Prostate gland (tissue), 2 donors: ENCODE measurements around the gene DCLRE1A.

Experiments
- POLR2A ChIP-seq: fragments of 450-650 bp; IDR thresholded peaks from one replicate; pipeline ENCODE4 v1.6.1; 2016; ENCODE audit warnings: antibody characterized with exemption, mild to moderate bottlenecking
- POLR2AphosphoS5 ChIP-seq: sonication (generic); formaldehyde crosslinking; IDR thresholded peaks from one replicate; pipeline ENCODE4 v1.6.1; 2017; ENCODE audit warnings: antibody characterized with exemption
- TF ChIP-seq, protein P1 (sequence below), 4 experiments: fragments of 200-600 bp in 2 of 4; fragments of 450-650 bp in 2 of 4; sonication (generic) in 2 of 4; IDR thresholded peaks; 1 replicate in 3 of 4; 2 replicates in 1 of 4; pipeline ENCODE4 v1.5.1; 2016 to 2019; ENCODE audit warnings: antibody characterized with exemption in 4 of 4, mild to moderate bottlenecking in 2 of 4, moderate library complexity in 2 of 4

DNA sequence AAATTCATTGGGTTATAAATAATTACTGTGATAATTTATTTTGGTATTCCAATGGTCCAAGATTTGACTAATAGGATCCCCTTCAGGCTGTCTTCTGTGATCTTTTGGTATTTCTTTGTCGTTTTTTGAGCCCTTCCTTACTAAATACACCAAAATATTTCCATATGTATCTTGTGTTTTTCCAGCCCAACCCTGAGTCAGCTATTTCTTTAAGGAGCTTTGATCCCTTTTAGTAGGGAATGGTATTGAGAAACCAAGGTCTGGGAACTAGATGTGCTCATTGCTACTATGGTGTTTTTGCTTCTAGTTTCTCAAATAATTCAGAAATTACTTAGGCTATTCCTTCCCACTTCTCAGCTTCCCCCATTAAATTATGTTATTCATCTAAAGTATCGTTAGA, 15.9 kb upstream of the DCLRE1A start:
- TF ChIP-seq, protein P1, sequence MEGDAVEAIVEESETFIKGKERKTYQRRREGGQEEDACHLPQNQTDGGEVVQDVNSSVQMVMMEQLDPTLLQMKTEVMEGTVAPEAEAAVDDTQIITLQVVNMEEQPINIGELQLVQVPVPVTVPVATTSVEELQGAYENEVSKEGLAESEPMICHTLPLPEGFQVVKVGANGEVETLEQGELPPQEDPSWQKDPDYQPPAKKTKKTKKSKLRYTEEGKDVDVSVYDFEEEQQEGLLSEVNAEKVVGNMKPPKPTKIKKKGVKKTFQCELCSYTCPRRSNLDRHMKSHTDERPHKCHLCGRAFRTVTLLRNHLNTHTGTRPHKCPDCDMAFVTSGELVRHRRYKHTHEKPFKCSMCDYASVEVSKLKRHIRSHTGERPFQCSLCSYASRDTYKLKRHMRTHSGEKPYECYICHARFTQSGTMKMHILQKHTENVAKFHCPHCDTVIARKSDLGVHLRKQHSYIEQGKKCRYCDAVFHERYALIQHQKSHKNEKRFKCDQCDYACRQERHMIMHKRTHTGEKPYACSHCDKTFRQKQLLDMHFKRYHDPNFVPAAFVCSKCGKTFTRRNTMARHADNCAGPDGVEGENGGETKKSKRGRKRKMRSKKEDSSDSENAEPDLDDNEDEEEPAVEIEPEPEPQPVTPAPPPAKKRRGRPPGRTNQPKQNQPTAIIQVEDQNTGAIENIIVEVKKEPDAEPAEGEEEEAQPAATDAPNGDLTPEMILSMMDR (IDR thresholded peaks at IDR 0.05), result no peak
- TF ChIP-seq POLR2AphosphoS5, result no peak
- TF ChIP-seq POLR2A, result no peak
